Liver (tissue), 9 donors: Measurements from ENCODE around the gene RIOX2. TPM values are rescaled to one million over a fixed set of nuclear protein-coding genes. Genes with fewer than 3 reads are reported as not detected.

Source experiments
- DNase-seq: peaks from one replicate; pipeline ENCODE4 v3.0.0-alpha.2; 2017; ENCODE audit warnings: low spot score
- H3K27ac ChIP-seq, 2 donors: one replicate each; pipeline ENCODE4 v1.7.0; 2013; ENCODE audit warnings: inconsistent platforms in 2 of 2, low read length in 2 of 2, control low read depth in 1 of 2, low read depth in 1 of 2, mild to moderate bottlenecking in 1 of 2
- H3K27me3 ChIP-seq, 4 donors: one replicate each; pipeline versions ENCODE4 v1.6.1 to v1.7.0; 2013; ENCODE audit warnings: low read length in 3 of 4, inconsistent platforms in 1 of 4, mild to moderate bottlenecking in 1 of 4, moderate library complexity in 1 of 4; ENCODE audit not compliant: control insufficient read depth in 4 of 4, insufficient read depth in 4 of 4
- H3K36me3 ChIP-seq, 4 donors: one replicate each; pipeline versions ENCODE4 v1.6.1 to v1.7.0; 2013; ENCODE audit warnings: low read length in 3 of 4, mild to moderate bottlenecking in 3 of 4, low read depth in 1 of 4, moderate library complexity in 1 of 4; ENCODE audit not compliant: control insufficient read depth in 4 of 4, insufficient read depth in 3 of 4
- H3K4me1 ChIP-seq, 4 donors: one replicate each; pipeline versions ENCODE4 v1.6.1 to v1.7.0; 2013; ENCODE audit warnings: low read length in 3 of 4, mild to moderate bottlenecking in 3 of 4, moderate library complexity in 1 of 4; ENCODE audit not compliant: control insufficient read depth in 4 of 4, insufficient read depth in 4 of 4
- H3K4me3 ChIP-seq, 3 donors: one replicate each; pipeline versions ENCODE4 v1.6.1 to v1.7.0; 2013; ENCODE audit warnings: low read length in 3 of 3, control low read depth in 1 of 3, low read depth in 1 of 3, mild to moderate bottlenecking in 1 of 3
- H3K9ac ChIP-seq, 2 donors: one replicate each; pipeline ENCODE4 v1.7.0; 2013; ENCODE audit warnings: low read length in 2 of 2, mild to moderate bottlenecking in 2 of 2, moderate library complexity in 2 of 2, control low read depth in 1 of 2, low read depth in 1 of 2
- H3K9me3 ChIP-seq, 4 donors: one replicate each; pipeline versions ENCODE4 v1.6.1 to v1.7.0; 2013; ENCODE audit warnings: low read length in 3 of 4; ENCODE audit not compliant: control insufficient read depth in 4 of 4
- CTCF ChIP-seq: fragments of 150-350 bp; IDR thresholded peaks from 2 replicates; pipeline ENCODE4 v1.5.1; 2017; ENCODE audit warnings: improper control_type of control experiment, low read depth, low read length; ENCODE audit not compliant: missing input control
- EGR1 ChIP-seq, 2 donors: IDR thresholded peaks; 2 replicates each; pipeline ENCODE4 v1.6.1; 2016 to 2018; ENCODE audit warnings: antibody characterized with exemption in 2 of 2, low read depth in 2 of 2
- FOXA1 ChIP-seq: IDR thresholded peaks from 2 replicates; pipeline ENCODE4 v1.6.1; 2016; ENCODE audit warnings: antibody characterized with exemption
- FOXA2 ChIP-seq: IDR thresholded peaks from 2 replicates; pipeline ENCODE4 v1.6.1; 2016; ENCODE audit warnings: antibody characterized with exemption
- GABPA ChIP-seq, 2 donors: IDR thresholded peaks in 1 of 2; conservative IDR thresholded peaks in 1 of 2; 2 replicates each; pipeline ENCODE4 v1.6.1; 2016; ENCODE audit warnings: antibody characterized with exemption in 2 of 2, mild to moderate bottlenecking in 1 of 2, moderate library complexity in 1 of 2
- HNF4A ChIP-seq, 2 donors: conservative IDR thresholded peaks; 2 replicates each; pipeline ENCODE4 v1.6.1; 2016; ENCODE audit warnings: antibody characterized with exemption in 2 of 2, mild to moderate bottlenecking in 2 of 2
- HNF4G ChIP-seq: IDR thresholded peaks from 2 replicates; pipeline ENCODE4 v1.6.1; 2016; ENCODE audit warnings: antibody characterized with exemption
- JUND ChIP-seq, 2 donors: IDR thresholded peaks; 2 replicates each; pipeline ENCODE4 v1.6.1; 2016; ENCODE audit warnings: antibody characterized with exemption in 2 of 2
- MAX ChIP-seq: IDR thresholded peaks from 2 replicates; pipeline ENCODE4 v1.6.1; 2016; ENCODE audit warnings: antibody characterized with exemption
- NR2F2 ChIP-seq: IDR thresholded peaks from 2 replicates; pipeline ENCODE4 v1.6.1; 2016; ENCODE audit warnings: antibody characterized with exemption
- RAD21 ChIP-seq, 2 donors: IDR thresholded peaks; 2 replicates each; pipeline ENCODE4 v1.6.1; 2016; ENCODE audit warnings: antibody characterized with exemption in 2 of 2, mild to moderate bottlenecking in 2 of 2
- REST ChIP-seq: IDR thresholded peaks from 2 replicates; pipeline ENCODE4 v1.6.1; 2016; ENCODE audit warnings: antibody characterized with exemption, mild to moderate bottlenecking
- RXRA ChIP-seq, 2 donors: IDR thresholded peaks; 2 replicates each; pipeline ENCODE4 v1.6.1; 2017 to 2018; ENCODE audit warnings: antibody characterized with exemption in 2 of 2, mild to moderate bottlenecking in 1 of 2
- SP1 ChIP-seq: IDR thresholded peaks from 2 replicates; pipeline ENCODE4 v1.6.1; 2018; ENCODE audit warnings: antibody characterized with exemption, mild to moderate bottlenecking
- TAF1 ChIP-seq: conservative IDR thresholded peaks from 2 replicates; pipeline ENCODE4 v1.6.1; 2016; ENCODE audit warnings: antibody characterized with exemption, mild to moderate bottlenecking
- ZBTB33 ChIP-seq: IDR thresholded peaks from 2 replicates; pipeline ENCODE4 v1.6.1; 2016; ENCODE audit warnings: antibody characterized with exemption
- WGBS: extraction: QIAGEN DNeasy Blood & Tissue Kit; methylation state at CpG from one replicate; pipeline ENCODE4 v1.1.7; 2013; 5-methylcytosine and 5-hydroxymethylcytosine counted together
- polyA plus RNA-seq, 2 donors: library from polyadenylated mRNA; stranded (reverse) in 1 of 2; unstranded in 1 of 2; fragments of 200-250 nt in 1 of 2; fragments of >200 nt in 1 of 2; fragmentation: Nextera tagmentation in 1 of 2; extraction: Ambion mirVana in 1 of 2; gene quantifications; one replicate each; pipeline versions ENCODE4 v1.2.1 to v1.2.3, GENCODE V29; 2013 to 2015
- total RNA-seq, 2 donors: library from RNA; depleted of rRNA; stranded (reverse); fragments of >200 nt; gene quantifications; one replicate each; pipeline ENCODE4 v1.2.3, GENCODE V29; 2014
- donor health status: healthy.
- donor health status: healthy.
- donor health status: healthy.
- donor health status: healthy.
- donor health status: healthy.

Gene RIOX2
- total and polyA plus RNA-seq, 4 donors: 8.2 to 19.9 (median 11.0) TPM

- no peak for TF ChIP-seq CTCF
Measured at GRCh38 chr3:98005438-98005837, 33.2 kb upstream of the RIOX2 start (continued).

GRCh38 chr3:98004721-98005120, 32.5 kb upstream of the RIOX2 start:
- H3K4me3 ChIP-seq: no peak overlapping the region

GRCh38 chr3:98003306-98003969, 31.2 kb upstream of the RIOX2 start:
- H3K27ac ChIP-seq: no peak overlapping the region
- no peaks in the 10 kb centered on the region for H3K27me3 ChIP-seq
- H3K9me3 ChIP-seq: no peaks in the 10 kb centered on the region
- no peak for DNase-seq
- no peak overlapping the region for H3K9ac ChIP-seq
- TF ChIP-seq GABPA (IDR thresholded peaks at IDR 0.05 in 1 of 2, conservative IDR thresholded peaks at IDR 0.05 in 1 of 2): no peak
- TF ChIP-seq RXRA (IDR thresholded peaks at IDR 0.05): no peak
- no peak for TF ChIP-seq TAF1
- no peak for TF ChIP-seq HNF4G
- TF ChIP-seq MAX: no peak
- H3K36me3 ChIP-seq: no peaks in the 10 kb centered on the region
- H3K4me3 ChIP-seq: no peak overlapping the region
- WGBS: 67% methylated on average over 2 of the region's 2 CpGs
- no peaks in the 10 kb centered on the region for H3K4me1 ChIP-seq

More at GRCh38 chr3:98004721-98005120, 32.5 kb upstream of the RIOX2 start:
- H3K4me1 ChIP-seq: no peaks in the 10 kb centered on the region
- no peaks in the 10 kb centered on the region for H3K9me3 ChIP-seq
- H3K36me3 ChIP-seq: no peaks in the 10 kb centered on the region
- 84% methylated on average over 3 of the region's 3 CpGs for WGBS
- TF ChIP-seq EGR1 (IDR thresholded peaks at IDR 0.05; ENCODE audit: low read depth in 2 of 2) (no peak), SP1 (no peak)
- H3K27ac ChIP-seq: no peak overlapping the region
- H3K9ac ChIP-seq: no peak overlapping the region
- DNase-seq: no peak
- no peaks in the 10 kb centered on the region for H3K27me3 ChIP-seq

- DNase-seq: no peak
- Histone ChIP-seq H3K9me3 (no peaks in the 10 kb centered on the region), H3K27me3 (no peaks in the 10 kb centered on the region), H3K9ac (no peak overlapping the region), H3K36me3 (no peaks in the 10 kb centered on the region), H3K27ac (no peak overlapping the region), H3K4me1 (no peaks in the 10 kb centered on the region), H3K4me3 (no peak overlapping the region)
- WGBS: 98% methylated on average over 1 of the region's 1 CpG
- no peak for TF ChIP-seq FOXA1
- TF ChIP-seq JUND (IDR thresholded peaks at IDR 0.05): no peak
- TF ChIP-seq ZBTB33: no peak
- no peak for TF ChIP-seq REST
- no peak for TF ChIP-seq FOXA2
- TF ChIP-seq GABPA (IDR thresholded peaks at IDR 0.05 in 1 of 2, conservative IDR thresholded peaks at IDR 0.05 in 1 of 2): no peak
- no peak for TF ChIP-seq SP1
- TF ChIP-seq EGR1 (IDR thresholded peaks at IDR 0.05; ENCODE audit: low read depth in 2 of 2): no peak
- no peak for TF ChIP-seq CTCF
- no peak for TF ChIP-seq HNF4G
- no peak for TF ChIP-seq NR2F2
- no peak for TF ChIP-seq RAD21 (IDR thresholded peaks at IDR 0.05)
- TF ChIP-seq HNF4A (conservative IDR thresholded peaks at IDR 0.05): no peak
Measured at GRCh38 chr3:98002717-98003116, 30.5 kb upstream of the RIOX2 start.
